Esophagus mucosa (tissue), 1 donor: ENCODE measurements around the gene RAI14. TPM values are rescaled to one million over a fixed set of nuclear protein-coding genes. Genes with fewer than 3 reads are reported as not detected.
"Not testable (repeated sequence)": the region's sequence is repeated elsewhere in the genome, so short reads cannot be mapped to it uniquely, and the experiment has no call there.

Experiments
- ATAC-seq: fragments of 200-7000 bp; cut with Tn5 transposase; one replicate; pipeline ENCODE4 v1.9.1; 2020
- total RNA-seq: library from RNA; stranded (reverse); gene quantifications from one replicate; pipeline ENCODE4 v1.2.4, GENCODE V29; 2023
- donor health status: DM: yes; HTN: yes; CAD: no.

RAI14 gene
- total RNA-seq, 1 donor from 2014 or later, result 9.8 TPM

DNA sequence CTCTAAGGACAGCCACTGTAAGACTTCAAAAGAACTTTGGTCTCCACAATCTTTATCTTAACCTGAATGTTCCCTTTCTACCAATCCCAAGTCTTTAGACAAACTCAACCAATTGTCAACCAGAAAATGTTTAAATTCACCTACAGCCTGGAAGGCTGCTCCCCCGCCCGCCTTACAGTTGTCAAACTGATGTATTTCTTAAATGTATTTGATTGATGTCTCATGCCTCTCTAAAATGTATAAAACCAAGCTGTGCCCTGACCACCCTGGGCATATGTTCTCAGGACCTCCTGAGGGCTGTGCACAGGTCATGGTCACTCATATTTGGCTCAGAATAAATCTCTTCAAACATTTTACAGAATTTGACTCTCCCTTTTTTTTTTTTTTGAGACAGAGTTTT is 45.3 kb downstream of the RAI14 start:
- not testable (repeated sequence) for ATAC-seq

DNA sequence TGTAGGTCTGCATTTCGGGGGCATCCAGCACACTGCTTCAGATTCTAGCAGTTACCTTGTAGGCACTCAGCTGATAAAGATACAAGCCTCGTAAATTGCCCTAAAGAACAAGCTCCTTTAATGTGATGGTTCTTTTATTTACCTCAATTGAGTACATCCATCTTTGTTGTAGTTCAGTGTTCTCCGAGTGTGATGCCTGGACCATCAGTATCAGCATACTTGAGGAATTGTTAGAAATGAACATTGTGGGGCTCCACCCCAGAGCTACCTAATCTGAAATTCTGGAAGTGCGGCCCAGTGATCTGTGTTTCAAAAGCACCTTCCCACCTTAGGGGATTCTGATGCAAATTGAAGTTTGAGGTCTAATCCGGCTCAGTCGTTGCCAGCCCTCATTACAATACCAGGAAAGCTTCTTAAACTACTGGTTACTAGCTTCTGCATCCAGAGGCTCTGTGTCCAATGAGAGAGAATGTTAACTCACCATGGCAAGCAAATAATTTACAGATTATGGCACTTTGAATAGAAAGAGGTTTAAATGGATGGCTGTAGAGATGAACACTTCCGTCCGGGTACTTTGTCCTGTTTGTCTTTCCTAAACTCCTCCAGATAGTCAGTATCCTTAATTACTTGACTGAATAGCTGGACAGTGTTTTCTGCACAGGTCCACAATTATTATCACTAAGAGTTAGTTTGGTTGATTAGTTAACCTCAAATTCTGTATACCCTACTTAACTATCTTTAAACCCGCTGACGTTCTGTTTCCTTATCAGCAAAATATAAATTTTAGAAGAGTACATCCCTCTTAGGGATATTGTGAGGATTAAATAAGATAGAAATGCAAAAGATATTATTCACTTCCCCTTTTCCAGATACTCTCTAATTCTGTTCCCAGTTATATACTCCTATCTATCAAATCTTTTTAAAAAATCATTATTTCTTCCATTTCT is 47.9 kb downstream of the RAI14 start:
- ATAC-seq, result no peak

DNA sequence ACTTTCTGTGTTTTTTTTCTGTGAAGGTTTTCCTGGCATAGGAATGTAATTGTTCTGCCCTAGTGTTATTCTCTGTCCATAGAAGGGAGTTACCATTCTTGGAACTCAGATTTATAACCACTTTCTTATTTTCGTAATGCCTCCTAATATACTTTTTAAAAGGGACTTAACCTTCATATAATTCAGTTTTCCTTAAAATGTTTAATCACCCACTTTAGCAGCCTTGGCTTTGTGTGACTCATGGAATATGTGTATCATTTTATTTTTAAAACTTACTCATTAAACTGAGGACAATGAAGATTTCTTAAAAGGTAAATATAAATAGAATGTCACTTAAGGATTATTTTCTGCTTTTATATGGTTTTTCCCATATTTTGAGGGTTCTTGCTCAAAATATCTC is 50.0 kb downstream of the RAI14 start:
- no peak for ATAC-seq

DNA sequence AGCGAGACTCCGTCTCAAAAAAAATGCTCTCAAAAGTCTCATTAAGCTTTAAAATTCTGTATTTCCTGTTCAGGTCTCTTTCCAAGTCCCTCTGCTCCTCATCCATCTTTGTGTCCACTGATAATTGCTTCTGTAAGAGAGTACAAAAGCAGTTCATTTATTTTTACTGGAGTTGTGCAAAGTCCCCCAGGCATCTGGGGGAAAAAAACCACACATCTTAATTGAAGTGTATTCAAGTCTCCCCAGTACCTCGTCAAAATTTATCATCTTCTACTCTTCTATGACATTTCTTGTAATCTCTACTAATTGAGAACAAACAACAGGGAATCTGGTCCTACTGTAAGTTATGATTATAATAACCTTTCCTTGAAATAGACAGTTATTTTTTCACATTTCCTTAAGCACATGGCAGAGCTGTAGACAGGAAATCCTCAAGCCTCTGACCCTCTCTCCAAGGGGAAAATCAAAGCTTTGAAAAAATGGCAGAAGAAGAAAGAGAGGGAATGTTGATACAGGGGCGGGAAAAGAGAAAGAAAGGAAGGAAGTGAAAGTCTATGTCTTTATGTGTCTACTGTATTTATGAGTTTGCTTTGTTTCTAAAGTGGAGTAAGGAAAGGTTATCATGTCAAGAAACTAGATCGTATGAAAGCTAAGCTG is 51.5 kb downstream of the RAI14 start:
- no peak for ATAC-seq

DNA sequence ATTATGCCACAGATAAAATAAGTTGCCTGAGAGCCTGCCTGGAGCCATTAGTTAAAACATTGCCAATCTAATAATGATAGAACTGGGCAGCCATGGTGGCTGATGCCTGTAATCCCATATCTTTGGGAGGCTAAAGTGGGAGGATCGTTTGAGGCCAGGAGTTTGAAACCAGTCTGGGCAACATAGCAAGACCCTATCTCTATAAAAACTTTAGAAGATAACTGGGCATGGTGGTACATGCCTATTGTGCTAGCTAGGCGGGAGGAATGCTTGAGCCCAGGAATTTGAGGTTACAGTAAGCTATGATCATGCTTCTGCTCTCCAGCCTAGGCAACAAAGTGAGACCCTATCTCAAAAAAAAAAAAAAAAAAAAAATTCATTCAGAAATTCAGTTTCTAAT is 52.6 kb downstream of the RAI14 start:
- no peak for ATAC-seq

DNA sequence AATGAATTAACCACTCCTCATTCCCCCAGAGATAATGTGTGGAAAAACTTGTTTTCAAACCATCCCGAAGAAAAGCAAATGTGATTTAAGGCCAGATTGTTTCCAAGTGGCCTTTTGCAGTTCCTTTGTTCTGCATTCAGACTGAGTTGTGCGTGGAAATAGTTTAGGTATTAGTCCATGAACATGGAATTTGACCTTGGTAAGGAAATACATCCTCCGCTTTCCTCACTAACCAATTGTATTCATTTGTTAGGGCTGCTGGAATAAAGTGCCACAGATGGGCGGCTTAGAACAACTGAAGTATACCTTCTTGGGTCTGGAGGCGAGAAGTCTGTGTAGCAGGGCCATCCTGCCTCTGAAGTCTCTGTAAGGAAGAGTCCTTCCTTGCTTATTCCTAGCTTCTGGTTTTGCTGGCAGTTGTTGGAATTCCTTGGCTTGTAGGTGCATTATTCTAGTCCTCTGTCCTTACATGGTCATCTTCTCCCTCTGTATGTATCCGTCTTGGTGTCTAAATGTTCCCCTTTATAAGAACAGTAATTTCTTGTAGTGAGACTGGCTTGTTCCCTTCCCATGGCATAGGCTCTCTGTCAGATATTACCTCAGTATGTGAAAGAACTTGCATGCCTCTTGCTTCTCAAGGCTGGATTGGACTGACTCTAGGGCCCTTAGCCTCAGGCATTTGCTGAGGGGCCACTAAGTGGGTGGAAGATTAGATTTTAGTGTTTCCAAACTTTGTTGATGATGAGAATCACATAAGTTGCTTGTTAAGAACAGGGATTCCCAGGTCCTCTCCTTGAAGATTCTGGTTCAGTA is 53.9 kb downstream of the RAI14 start:
- ATAC-seq, result no peak

DNA sequence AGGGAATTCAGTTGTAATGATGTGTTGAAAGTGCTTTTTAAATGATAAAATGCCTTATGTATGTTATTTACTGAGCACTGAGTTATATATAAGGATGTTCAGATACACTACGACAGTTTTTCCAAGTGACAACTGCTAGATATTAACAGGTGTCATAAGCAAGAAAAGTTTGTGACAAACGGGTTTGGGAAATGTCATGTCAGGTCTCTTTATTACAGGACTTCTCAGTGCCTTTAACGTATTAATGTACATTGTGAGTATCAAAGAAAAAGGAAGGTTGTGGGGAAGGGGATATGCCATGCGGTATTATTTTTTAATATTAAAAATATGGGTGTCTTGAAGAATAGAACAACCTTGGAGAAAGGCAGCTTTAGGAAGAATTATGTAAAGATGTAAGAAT is 56.4 kb downstream of the RAI14 start:
- no peak for ATAC-seq

DNA sequence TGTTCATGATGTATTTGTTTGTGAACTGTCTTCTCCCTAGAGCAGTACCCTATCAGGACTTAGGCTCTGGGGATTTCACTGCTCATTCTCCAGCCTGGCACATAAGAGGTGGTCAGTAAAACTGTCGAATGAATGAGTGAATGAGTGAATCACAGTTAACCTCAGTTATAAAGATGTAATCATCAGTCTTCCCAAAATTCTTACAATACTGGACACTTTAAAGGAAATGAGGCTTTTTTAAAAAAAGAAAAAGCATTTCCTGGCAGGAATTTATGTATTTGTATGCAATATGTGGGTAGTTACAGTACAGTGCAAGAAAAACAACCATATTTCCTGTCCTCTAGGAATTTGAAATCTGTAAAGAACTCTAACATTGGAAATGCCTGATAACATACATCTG is 59.6 kb downstream of the RAI14 start:
- ATAC-seq, result no peak

DNA sequence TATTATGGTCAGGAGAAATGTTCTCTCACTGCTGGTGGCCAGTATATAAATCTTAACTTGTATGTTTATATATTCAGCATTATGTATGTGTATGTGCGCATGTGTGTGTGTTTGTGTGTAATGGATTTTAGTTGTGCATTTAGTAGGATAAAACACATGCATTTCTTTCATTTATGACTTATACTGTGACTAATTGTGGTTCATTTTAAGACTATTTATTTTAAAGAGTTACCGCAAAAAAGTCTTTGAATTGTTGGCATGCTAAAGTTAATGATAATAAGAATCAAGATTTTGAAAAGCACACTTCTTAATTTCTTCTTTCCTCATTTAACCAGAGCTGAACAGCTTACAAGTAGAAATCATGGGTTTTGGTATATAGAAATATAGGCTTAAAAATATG is 60.9 kb downstream of the RAI14 start:
- ATAC-seq, result no peak

DNA sequence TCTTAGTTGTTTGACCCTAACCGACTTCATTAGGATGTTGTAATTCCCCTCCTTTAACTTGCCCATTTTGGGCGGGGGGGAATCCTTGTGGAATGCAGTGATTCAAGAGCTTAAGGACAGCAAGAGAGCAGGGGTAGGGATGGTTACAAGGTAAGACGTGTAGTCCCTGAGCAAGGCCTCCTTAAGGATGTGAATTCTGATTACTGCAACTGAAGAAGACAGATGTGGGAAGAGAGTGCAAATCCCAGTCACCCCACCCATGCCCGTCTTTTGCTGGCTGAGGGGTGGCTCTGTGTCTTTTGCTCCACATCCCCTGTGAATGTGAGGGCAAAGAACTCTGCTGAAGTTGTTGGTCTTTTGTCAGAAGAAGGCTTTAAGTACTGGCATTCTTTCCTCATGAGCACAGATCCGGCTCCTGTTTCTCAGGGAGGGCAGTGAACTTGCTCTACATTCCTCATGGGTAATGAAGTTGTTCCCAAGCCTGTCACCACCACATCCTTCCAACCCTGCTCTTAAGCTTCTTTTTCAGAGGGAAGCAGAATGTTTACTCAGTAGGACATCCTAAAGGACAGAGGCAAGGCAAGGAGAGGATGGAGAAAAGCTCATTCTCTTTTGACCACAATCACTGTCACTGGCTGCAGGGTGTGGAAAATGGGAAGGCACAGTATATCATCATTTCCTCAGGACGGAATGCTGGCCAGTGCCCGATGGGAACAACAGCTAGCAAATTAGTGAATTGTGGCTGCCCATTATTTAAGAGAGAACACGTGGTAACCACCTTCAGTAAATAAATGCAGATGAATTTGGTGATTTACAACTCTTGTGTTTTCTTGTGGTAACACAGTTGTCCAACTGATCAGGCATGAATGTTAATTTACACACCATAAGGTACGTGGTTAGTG is 61.5 kb downstream of the RAI14 start:
- ATAC-seq, result peak; percentile 26

DNA sequence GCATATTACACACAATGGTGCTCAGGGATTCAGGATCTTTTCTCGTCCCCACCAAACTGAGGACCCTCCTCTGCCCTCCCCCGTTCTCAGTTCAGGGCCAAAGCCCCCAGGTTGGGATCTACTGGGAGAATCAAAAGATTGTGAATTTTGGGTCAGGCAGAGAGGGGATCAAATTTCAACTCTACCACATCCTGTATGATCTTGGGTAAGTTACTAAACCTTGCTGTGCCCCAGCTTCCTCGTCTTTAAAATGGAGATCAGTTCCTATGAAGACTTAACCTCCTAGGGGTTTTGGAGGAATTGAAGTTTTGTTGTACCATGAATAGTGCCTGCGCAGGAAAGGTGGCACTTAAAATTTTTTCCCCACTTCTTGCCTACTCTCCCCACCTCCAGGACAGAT is 62.4 kb downstream of the RAI14 start:
- no peak for ATAC-seq

DNA sequence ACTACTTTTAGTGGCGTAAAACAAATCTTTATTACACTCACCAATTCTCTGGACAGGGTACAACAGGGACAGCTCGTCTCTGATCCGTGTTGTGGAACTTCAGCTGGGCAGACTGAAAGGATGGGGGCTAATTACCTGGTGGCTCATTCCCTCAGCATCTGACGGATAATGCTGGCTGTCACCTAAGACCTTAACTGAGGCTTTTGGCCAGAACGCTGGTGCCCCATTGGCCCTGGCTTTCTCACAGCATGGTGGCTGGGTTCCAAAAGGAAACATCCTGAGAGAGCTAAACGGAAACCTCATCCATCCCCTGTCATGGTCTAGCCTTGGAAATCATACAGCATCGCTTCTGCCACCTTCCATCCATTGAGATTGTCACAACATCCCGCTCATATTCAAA is 62.9 kb downstream of the RAI14 start:
- no peak for ATAC-seq

DNA sequence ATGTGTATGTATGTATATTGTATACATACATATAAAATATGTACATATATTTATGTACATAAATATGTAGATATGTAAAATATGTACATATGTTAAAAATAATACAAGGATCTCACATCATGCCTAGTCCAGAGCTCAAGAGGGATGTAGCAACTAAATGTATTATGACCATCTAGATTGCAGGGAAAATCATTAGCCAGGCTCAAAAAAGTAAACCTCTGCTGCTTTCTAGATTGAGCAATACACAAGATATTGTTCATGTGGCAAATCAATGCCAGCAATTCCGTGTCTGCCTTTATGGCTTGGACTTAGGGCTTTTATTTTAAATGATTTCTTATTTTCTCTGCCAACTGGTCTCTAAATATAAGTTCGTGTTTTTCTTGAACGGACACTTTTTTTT is 65.2 kb downstream of the RAI14 start:
- no peak for ATAC-seq

DNA sequence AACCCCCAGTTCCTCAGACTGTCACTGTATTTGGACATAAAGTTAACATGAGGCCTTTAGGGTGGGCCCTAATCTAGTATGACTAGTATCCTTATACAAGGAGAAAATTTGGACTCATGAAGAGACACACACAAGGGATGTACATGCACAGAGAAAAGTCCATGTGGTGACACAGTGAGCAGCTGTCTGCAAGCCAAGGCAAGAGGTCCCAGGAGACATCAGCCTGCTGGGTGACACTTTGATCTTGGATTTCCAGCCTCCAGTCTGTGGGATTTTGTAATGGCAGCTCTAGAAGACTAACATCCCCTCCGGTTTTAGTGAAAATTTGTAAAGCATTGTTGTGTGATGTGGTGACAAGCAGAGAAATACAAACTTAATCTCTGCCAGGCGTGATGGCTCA is 66.1 kb downstream of the RAI14 start:
- ATAC-seq, result no peak

DNA sequence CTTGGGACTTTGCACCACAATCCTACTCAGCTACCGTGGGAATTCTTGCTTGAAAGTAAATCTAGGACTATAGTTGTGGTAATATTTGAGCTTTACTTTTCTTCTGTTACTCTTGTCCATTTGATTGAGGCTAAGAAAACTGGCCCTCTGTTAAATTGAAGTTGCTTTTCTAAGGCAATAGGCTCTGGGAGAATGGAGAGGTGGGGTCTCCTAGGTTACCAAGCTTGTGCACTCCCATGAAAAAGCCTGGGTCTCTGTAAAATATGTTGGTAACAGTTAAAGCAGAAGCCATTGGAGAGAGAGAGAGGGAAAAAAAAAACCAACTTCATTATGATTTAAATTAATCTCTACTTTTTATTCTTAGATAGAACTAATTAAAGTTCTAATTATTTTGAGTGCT is 68.6 kb downstream of the RAI14 start:
- no peak for ATAC-seq

DNA sequence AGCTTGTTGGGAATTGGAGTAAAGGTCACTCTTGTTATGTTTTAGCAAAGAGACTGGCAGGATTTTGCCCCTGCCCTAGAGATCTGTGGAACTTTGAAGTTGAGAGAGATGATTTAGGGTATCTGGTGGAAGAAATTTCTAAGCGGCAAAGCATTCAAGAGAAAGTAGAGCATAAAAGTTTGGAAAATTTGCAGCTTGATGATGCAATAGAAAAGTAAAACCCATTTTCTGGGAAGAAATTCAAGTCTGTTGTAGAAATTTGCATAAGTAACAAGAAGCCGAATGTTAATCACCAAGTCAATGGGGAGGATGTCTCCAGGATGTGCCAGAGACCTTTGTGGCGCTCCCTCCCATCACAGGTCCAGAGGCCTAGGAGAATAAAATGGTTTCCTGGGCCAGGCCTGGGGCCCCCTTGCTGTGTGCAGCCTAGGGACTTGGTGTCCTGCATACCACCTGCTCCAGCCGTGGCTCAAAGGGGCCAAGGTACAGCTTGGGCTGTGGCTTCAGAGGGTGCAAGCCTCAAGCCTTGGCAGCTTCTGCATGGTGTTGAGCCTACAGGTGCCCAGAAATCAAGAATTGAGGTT is 71.1 kb downstream of the RAI14 start:
- ATAC-seq, result not testable (repeated sequence)

DNA sequence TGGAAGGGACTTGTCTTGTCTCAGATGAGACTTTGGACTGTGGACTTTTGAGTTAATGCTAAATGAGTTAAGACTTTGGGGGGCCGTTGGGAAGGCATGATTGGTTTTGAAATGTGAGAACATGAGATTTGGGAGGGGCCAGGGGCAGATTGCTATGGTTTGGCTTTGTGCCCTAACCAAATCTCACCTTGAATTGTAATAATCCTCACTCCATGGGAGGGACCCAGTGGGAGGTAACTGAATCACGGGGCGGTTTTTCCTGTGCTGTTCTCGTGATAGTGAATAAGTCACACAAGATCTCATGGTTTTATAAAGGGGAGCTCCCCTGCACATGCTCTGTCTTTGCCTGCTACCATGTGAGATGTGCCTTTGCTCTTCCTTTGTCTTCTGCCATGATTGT is 72.1 kb downstream of the RAI14 start:
- no peak for ATAC-seq

DNA sequence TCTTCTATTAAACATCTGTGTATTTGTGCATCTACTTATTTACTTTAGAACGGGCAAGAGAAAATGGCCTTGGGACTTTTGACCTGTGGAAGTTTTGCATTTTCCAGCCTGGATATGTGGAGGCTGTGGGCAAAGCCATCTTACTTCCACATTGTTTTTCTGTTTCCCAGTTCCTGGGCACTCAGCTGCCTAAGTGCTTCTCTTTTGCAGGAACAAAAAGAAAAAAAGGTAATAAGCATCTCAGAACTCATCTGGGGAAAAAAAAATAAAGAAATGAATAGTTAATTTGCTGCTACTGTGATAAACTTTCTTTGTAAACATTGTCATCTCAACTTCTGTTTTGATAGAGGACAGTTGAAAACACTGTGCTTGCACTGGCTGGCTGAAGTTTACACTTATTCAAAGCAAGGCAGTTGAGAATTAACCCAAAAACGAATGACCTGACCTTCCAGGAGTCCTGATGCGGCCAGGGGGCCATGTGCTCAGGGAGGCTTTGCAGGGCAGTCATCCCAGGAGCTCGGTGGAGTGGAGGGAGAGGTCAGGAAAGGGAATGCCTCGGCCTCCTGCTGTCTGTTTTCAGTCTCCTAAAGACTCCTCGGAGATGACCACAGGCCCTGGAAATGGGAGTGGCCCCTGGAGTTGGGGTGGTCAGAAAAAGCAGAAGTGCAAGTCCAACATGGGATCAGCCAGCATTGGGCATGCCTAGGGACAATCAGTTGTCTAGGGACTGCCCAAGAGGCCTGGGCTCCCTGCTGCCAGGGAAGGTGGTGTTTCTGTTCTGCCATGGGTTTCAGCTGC is 75.5 kb downstream of the RAI14 start:
- no peak for ATAC-seq

DNA sequence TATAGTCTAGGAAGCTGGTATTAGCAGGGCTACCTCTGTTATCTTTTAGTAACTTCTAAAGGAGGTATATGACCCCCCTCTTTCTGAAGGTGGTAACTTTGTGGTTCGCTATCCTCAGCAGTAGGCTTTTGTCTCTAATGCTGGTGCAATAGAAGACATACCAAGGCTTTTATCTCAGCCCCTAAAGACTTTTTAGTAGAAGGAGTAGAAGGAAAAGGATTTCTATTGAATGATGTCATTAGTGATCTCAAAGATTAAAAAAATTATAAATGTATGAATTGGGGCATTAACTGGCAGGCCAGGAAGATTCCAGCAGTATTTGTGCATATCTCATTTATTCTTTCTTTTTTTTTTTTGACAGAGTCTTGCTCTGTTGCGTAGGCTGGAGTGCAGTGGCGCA is 78.2 kb downstream of the RAI14 start:
- no peak for ATAC-seq

DNA sequence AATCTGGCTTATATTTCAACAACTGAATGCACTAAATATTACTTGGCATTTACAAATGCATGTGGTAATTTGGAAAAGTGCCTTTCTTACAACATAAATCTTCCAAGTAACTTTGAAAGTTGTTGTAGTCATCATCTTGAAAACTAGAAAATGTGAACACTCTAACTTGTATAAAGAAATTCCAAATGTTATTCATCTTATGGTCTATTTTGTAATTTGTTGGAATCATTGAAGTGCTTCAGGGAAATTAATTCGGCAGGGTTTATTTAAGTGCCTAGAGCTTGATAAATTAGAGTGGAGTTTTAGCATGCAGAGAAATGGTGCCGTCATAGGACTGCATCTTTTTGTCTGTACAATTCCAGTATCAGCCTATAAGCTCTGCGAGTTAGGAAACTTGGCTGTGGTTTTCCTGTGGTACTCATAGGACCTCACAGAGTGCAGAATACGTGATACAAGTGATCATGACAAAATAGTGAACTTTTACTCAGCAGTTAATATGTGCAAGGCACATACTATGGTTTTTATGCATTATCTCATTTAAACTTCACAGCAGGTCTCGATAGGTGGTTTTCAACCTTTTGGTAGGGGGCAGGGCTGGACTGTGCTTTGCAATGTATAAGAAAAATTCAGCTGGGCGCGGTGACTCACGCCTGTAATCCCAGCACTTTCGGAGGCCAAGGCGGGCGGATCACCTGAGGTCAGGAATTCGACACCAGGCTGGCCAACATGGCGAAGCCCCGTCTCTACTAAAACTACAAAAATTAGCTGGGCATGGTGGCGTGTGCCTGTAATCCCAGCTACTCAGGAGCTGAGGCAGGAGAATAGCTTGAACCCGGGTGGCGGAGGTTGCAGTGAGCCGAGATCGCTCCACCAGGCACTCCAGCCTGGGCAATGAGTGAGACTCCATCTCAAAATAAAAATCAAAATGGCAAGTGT is 79.6 kb downstream of the RAI14 start:
- no peak for ATAC-seq
